ENCODE data around the gene TMED5. TPM values are rescaled to one million over a fixed set of nuclear protein-coding genes. Genes with fewer than 3 reads are reported as not detected.
"Not testable (repeated sequence)": the region's sequence is repeated elsewhere in the genome, so short reads cannot be mapped to it uniquely, and the experiment has no call there.

Gene TMED5
- total RNA-seq, 1 experiment from 2014 or later, result 51.0 TPM

GRCh38 chr1:93167006-93167405, 13.2 kb downstream of the TMED5 start:
- peaks cover 36% of the 10 kb centered on the region for H3K36me3 ChIP-seq (ENCODE audit: low read depth)
- H3K27ac ChIP-seq, result no peak overlapping the region
- peaks cover 50% of the 10 kb centered on the region for H4K20me1 ChIP-seq (ENCODE audit: insufficient read depth)
- TF ChIP-seq CTCF (conservative IDR thresholded peaks at IDR 0.05) (no peak), EZH2 (IDR thresholded peaks at IDR 0.05; ENCODE audit: low read depth) (no peak)
- DNase-seq, result no peak
- no peak overlapping the region for H3K4me2 ChIP-seq
- BruUV-seq (replicated peaks), result no TSS peak
- CTCF ChIA-PET, result no interaction called here
- 0 out of 2 replicates have a peak, but pooled peaks cover 4% of the 10 kb centered on the region for H3K9me2 ChIP-seq (ENCODE audit: insufficient read depth)
- H3K4me1 ChIP-seq (replicated peaks; ENCODE audit: insufficient read depth), result no peaks in the 10 kb centered on the region
- H3K79me2 ChIP-seq (ENCODE audit: low read depth), result peaks cover 98% of the 10 kb centered on the region
- no peaks in the 10 kb centered on the region for H3K27me3 ChIP-seq (ENCODE audit: insufficient read depth, low read depth)
- no peak overlapping the region for H3K4me3 ChIP-seq
- intact Hi-C loops (cut with micrococcal nuclease; ENCODE audit: unreplicated experiment), result no loop called here
- H2AFZ ChIP-seq, result no peak overlapping the region
- H3K9me3 ChIP-seq (ENCODE audit: insufficient read depth, low read depth), result no peaks in the 10 kb centered on the region
- H3F3A ChIP-seq (ENCODE audit: insufficient read depth, low read depth), result no peaks in the 10 kb centered on the region; the same call in 1 of the 2 replicates
- POLR2A ChIA-PET (ENCODE audit: unreplicated experiment), result interaction anchor here (0.6 to 0.7 kb wide), 2 partner anchors 16 to 219 kb away, joined by 3 to 4 read pairs; no protein-coding TSS in a partner anchor

- BruUV-seq (replicated peaks); H3K4me2 ChIP-seq; CTCF ChIA-PET; H3K9me3 ChIP-seq (ENCODE audit: insufficient read depth, low read depth); H3K27me3 ChIP-seq (ENCODE audit: insufficient read depth, low read depth); DNase-seq; POLR2A ChIA-PET (ENCODE audit: unreplicated experiment); H3K4me3 ChIP-seq; H2AFZ ChIP-seq; H3K27ac ChIP-seq; H3K9me2 ChIP-seq (ENCODE audit: insufficient read depth); H3K4me1 ChIP-seq (replicated peaks; ENCODE audit: insufficient read depth); intact Hi-C loops (cut with micrococcal nuclease; ENCODE audit: unreplicated experiment); H3F3A ChIP-seq (ENCODE audit: insufficient read depth, low read depth): not testable (repeated sequence)
- peaks cover 27% of the 10 kb centered on the region for H3K36me3 ChIP-seq (ENCODE audit: low read depth)
- peaks cover 98% of the 10 kb centered on the region for H3K79me2 ChIP-seq (ENCODE audit: low read depth)
- peaks cover 50% of the 10 kb centered on the region for H4K20me1 ChIP-seq (ENCODE audit: insufficient read depth)
Measured at GRCh38 chr1:93165895-93166294, 14.3 kb downstream of the TMED5 start.

GRCh38 chr1:93164816-93165215, 15.4 kb downstream of the TMED5 start:
- H3K4me1 ChIP-seq (replicated peaks; ENCODE audit: insufficient read depth), result no peaks in the 10 kb centered on the region
- no peak overlapping the region for H3K4me2 ChIP-seq
- H3F3A ChIP-seq (ENCODE audit: insufficient read depth, low read depth), result peaks cover 4% of the 10 kb centered on the region
- H3K27me3 ChIP-seq (ENCODE audit: insufficient read depth, low read depth), result no peaks in the 10 kb centered on the region
- H2AFZ ChIP-seq, result no peak overlapping the region
- no TSS peak for BruUV-seq (replicated peaks)
- H3K27ac ChIP-seq, result no peak overlapping the region
- H3K9me3 ChIP-seq (ENCODE audit: insufficient read depth, low read depth), result no peaks in the 10 kb centered on the region
- ChIA-PET POLR2A (ENCODE audit: unreplicated experiment) (interaction anchor here (0.5 kb wide), 1 partner anchor 112 kb away, joined by 4 read pairs; no protein-coding TSS in a partner anchor), CTCF (interaction anchor here (0.5 kb wide), 1 partner anchor 46 kb away, joined by 5 read pairs; no protein-coding TSS in a partner anchor)
- TF ChIP-seq EZH2 (IDR thresholded peaks at IDR 0.05; ENCODE audit: low read depth) (no peak), CTCF (conservative IDR thresholded peaks at IDR 0.05) (no peak)
- peaks cover 56% of the 10 kb centered on the region for H4K20me1 ChIP-seq (ENCODE audit: insufficient read depth)
- DNase-seq, result no peak
- H3K4me3 ChIP-seq, result no peak overlapping the region
- H3K79me2 ChIP-seq (ENCODE audit: low read depth), result peaks cover 95% of the 10 kb centered on the region
- intact Hi-C loops (cut with micrococcal nuclease; ENCODE audit: unreplicated experiment), result no loop called here
- 0 out of 2 replicates have a peak, but pooled peaks cover 4% of the 10 kb centered on the region for H3K9me2 ChIP-seq (ENCODE audit: insufficient read depth)
- H3K36me3 ChIP-seq (ENCODE audit: low read depth), result peaks cover 27% of the 10 kb centered on the region

- peaks cover 84% of the 10 kb centered on the region for H3K79me2 ChIP-seq (ENCODE audit: low read depth)
- H3K4me3 ChIP-seq; H3K27ac ChIP-seq; intact Hi-C loops (cut with micrococcal nuclease; ENCODE audit: unreplicated experiment); DNase-seq; H3K4me1 ChIP-seq (replicated peaks; ENCODE audit: insufficient read depth); BruUV-seq (replicated peaks); H2AFZ ChIP-seq; POLR2A ChIA-PET (ENCODE audit: unreplicated experiment); H3K27me3 ChIP-seq (ENCODE audit: insufficient read depth, low read depth); H3K9me3 ChIP-seq (ENCODE audit: insufficient read depth, low read depth); H3K4me2 ChIP-seq; CTCF ChIA-PET; H3K9me2 ChIP-seq (ENCODE audit: insufficient read depth): not testable (repeated sequence)
- H4K20me1 ChIP-seq (ENCODE audit: insufficient read depth), result peaks cover 63% of the 10 kb centered on the region
- peaks cover 37% of the 10 kb centered on the region for H3K36me3 ChIP-seq (ENCODE audit: low read depth)
- H3F3A ChIP-seq (ENCODE audit: insufficient read depth, low read depth), result peaks cover 12% of the 10 kb centered on the region
Measured at GRCh38 chr1:93163314-93163713, 16.9 kb downstream of the TMED5 start.

Measured in PC-9 (cell line).